GM12864 (cell line): ENCODE measurements around the gene KCNMA1.

Source experiments
- DNase-seq: peaks from one replicate; pipeline ENCODE4 v3.0.0-alpha.2; 2011; ENCODE audit warnings: low read depth
- H3K4me3 ChIP-seq: 2 replicates; pipeline ENCODE4 v1.5.1; 2011; ENCODE audit warnings: mild to moderate bottlenecking, low read depth, low read length, control low read depth
- TF ChIP-seq, protein P1 (sequence below): IDR thresholded peaks from 2 replicates; pipeline ENCODE4 v1.5.1; 2011; ENCODE audit warnings: low read depth, mild to moderate bottlenecking, moderate library complexity, low read length, control low read depth, inconsistent platforms; ENCODE audit errors: missing control alignments

The KCNMA1 gene

DNA sequence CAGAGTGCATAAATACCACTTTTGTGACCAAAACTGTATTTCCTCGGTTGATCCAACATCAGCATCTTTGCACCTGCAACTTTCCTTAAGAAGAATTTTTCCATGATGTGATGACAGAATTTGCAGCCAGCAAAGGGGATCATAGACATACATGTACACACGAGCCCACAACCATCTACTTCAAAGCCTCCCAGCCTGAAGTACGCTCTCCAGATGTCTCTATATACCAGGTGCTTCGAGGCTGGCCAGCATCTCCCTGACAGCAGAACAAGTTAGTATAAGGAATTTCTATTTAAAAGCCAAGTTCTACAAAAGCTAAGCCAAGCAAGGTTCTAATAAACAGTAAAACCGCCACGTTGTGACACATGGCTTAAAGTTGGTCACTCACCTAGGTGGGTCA, 328.5 kb downstream of the KCNMA1 start:
- DNase-seq, result no peak
- TF ChIP-seq, protein P1, sequence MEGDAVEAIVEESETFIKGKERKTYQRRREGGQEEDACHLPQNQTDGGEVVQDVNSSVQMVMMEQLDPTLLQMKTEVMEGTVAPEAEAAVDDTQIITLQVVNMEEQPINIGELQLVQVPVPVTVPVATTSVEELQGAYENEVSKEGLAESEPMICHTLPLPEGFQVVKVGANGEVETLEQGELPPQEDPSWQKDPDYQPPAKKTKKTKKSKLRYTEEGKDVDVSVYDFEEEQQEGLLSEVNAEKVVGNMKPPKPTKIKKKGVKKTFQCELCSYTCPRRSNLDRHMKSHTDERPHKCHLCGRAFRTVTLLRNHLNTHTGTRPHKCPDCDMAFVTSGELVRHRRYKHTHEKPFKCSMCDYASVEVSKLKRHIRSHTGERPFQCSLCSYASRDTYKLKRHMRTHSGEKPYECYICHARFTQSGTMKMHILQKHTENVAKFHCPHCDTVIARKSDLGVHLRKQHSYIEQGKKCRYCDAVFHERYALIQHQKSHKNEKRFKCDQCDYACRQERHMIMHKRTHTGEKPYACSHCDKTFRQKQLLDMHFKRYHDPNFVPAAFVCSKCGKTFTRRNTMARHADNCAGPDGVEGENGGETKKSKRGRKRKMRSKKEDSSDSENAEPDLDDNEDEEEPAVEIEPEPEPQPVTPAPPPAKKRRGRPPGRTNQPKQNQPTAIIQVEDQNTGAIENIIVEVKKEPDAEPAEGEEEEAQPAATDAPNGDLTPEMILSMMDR, result no peak
- H3K4me3 ChIP-seq, result no peak overlapping the region

DNA sequence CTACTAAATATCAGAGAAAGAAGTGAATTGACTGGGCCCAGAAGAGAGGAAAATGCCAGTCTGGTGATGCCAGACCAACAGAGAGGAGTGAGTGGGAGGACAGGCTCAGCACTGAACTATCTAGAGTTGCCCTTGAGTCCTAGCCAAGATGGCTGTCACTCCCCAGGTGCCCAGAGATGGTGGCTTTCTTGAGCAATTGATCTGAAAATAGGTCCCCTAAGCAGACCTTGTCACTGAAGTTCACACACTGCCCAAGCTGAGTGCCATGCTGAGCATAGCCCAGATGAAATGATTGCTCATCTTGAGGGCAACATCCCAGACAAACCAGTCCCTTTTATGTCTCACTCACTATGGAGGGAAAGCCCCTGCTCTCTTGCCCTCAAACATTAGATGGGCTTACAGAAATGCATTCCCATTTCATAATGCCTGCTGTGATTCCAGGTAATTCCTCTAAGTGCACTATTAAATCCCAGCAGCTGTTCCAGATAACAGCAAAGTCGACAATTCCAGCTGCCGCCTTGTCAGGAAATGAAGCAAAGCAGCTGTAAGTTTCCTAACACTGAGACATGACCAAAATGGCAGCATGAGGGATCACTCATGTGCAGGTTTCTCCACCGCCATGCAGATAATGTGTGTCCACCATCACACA, 329.4 kb downstream of the KCNMA1 start:
- no peak for DNase-seq
- TF ChIP-seq, protein P1, result no peak

DNA sequence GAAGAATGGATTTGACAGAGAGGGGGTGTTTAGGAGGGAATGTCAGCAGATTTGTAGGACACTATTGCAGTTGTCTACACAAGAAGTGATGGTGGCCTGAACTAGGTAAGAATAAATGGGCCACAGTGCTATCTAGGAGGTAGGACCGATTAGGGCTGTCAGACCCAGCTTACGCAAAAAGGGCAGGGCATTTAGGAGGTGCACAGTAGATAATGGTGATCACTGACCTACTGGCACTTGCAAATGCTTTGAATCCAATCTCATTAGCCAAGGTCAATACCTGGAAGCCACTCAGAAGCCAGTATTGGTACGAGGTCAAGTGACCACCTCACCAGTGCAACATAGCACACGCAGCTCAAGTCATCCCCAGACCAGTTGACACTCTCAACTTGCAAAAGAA, 330.9 kb downstream of the KCNMA1 start:
- no peak for DNase-seq
- TF ChIP-seq, protein P1, result no peak
- no peak overlapping the region for H3K4me3 ChIP-seq

More for the DNA sequence above, 329.4 kb downstream of the KCNMA1 start:
- no peak overlapping the region for H3K4me3 ChIP-seq

DNA sequence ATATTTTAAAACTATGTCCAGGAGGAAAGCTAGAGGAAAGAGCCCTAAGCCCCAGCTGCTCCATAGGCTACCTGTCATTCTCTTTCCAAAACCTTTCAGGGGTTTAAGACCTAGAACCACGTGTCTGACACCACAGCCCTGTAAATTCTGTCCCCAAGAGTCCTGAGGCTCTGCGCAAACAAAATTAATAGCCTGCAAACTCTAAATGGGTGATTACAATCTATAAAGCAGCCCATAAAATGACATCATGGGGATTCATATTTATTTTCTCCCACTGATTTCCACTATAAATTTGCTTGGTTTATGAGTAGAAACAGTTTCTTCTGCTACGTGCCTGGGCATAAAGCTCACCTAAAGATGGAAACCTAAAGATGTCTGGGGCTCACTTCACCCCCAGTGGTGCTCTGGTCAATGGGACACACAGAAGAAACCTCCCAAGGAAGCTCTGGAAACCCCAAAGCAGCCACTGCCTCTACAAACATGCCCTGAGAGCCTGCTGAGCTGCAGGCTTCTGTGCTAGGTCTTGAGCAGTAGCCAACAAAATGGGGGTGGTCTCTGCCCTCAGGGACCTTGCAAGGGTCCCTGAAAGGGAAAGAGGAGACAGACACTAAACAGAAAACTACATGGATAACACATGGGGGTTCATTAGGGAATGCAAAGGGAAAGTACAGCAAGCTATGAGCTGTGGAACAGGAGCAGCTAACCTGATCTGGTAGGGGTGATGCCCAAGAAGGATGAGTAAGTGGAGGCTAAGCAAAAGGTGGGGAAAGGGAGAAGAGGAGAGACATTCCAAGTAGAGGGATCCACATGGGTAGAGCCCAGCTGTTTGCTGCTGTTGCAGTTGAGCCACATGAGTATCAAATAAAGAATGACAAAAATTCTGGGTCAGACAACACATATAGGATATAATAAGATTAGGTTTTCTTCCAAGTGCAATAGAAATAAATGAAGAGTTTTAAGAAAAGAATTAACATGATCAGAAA, 331.7 kb downstream of the KCNMA1 start:
- no peak overlapping the region for H3K4me3 ChIP-seq
- DNase-seq, result no peak
- TF ChIP-seq, protein P1, result no peak

DNA sequence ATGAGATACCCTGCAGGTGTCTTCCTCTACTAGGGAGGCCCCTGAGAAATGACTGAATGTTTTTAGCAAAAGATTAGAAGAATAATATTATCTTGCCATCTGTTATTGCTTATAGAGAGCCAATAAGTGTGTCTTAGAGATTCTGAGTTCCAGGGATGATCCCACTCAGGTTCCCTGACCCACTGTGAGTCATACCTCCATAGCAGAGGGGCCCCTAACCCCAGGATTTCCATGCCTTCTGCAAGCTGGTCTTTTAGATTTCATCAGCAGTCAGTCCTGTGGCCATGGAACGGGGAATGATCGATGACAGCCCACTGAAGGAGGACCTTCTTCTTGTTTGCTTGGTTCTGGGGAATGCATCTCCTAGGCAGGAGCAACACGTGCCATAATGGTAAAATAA, 333.4 kb downstream of the KCNMA1 start:
- no peak for DNase-seq
- TF ChIP-seq, protein P1, result no peak
- no peak overlapping the region for H3K4me3 ChIP-seq

DNA sequence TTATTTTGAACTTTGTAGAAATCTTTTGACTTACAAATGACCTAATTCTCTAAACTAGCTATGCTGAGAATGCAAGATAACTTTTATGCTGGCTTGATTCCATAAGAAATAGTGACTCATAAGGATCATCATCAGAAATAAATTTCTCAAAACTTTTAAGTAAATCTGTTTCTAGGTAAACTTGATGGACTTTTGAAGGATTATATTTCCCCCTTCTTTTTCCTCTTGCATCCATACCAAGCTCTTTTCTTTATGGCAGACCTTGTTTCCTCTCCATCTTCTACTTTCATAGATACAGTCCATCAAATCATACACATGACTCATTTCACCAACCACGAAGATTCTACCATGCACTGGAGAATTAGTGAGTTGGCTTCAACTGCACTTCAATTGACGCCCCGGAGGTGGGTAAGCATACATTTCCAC, 336.3 kb downstream of the KCNMA1 start:
- DNase-seq, result no peak
- no peak overlapping the region for H3K4me3 ChIP-seq
- TF ChIP-seq, protein P1, result no peak
